Measurements from ENCODE around the gene IL13.

The IL13 gene

GRCh38 chr5:132644177-132644576 is 13.8 kb upstream of the IL13 start:
- DNase-seq (ENCODE audit: insufficient read length, low spot score) (no peak), FAIRE-seq (no peak)
- no peak for TF ChIP-seq POLR2A (IDR thresholded peaks at IDR 0.05; ENCODE audit: low read depth, low read length)

- no peak for FAIRE-seq
- no peak for DNase-seq (ENCODE audit: insufficient read length, low spot score)
- TF ChIP-seq POLR2A (IDR thresholded peaks at IDR 0.05; ENCODE audit: low read depth, low read length): no peak
Observed at GRCh38 chr5:132646583-132647266, 11.2 kb upstream of the IL13 start.

GRCh38 chr5:132647473-132647872 is 10.5 kb upstream of the IL13 start:
- no peak for TF ChIP-seq POLR2A (IDR thresholded peaks at IDR 0.05; ENCODE audit: low read depth, low read length)
- no peak for DNase-seq (ENCODE audit: insufficient read length, low spot score)
- no peak for FAIRE-seq

GRCh38 chr5:132648355-132648754 is 9.6 kb upstream of the IL13 start:
- DNase-seq (ENCODE audit: insufficient read length, low spot score): no peak
- FAIRE-seq: no peak
- TF ChIP-seq POLR2A (IDR thresholded peaks at IDR 0.05; ENCODE audit: low read depth, low read length): no peak

GRCh38 chr5:132651838-132652469 is 6.0 kb upstream of the IL13 start:
- no peak for FAIRE-seq
- no peak for TF ChIP-seq POLR2A (IDR thresholded peaks at IDR 0.05; ENCODE audit: low read depth, low read length)
- DNase-seq (ENCODE audit: insufficient read length, low spot score): no peak

- DNase-seq (ENCODE audit: insufficient read length, low spot score) (no peak), FAIRE-seq (no peak)
- TF ChIP-seq POLR2A (IDR thresholded peaks at IDR 0.05; ENCODE audit: low read depth, low read length): no peak
Observed at GRCh38 chr5:132653716-132654115, 4.3 kb upstream of the IL13 start.

- DNase-seq (ENCODE audit: insufficient read length, low spot score): no peak
- no peak for TF ChIP-seq POLR2A (IDR thresholded peaks at IDR 0.05; ENCODE audit: low read depth, low read length)
- FAIRE-seq: no peak
Observed at GRCh38 chr5:132655821-132656773, 1.9 kb upstream of the IL13 start.

GRCh38 chr5:132656774-132657355 is 1.1 kb upstream of the IL13 start:
- no peak for DNase-seq (ENCODE audit: insufficient read length, low spot score)
- no peak for FAIRE-seq
- TF ChIP-seq POLR2A (IDR thresholded peaks at IDR 0.05; ENCODE audit: low read depth, low read length): no peak

GRCh38 chr5:132658381-132659302 is 669 bp downstream of the IL13 start:
- no peak for TF ChIP-seq POLR2A (IDR thresholded peaks at IDR 0.05; ENCODE audit: low read depth, low read length)
- no peak for DNase-seq (ENCODE audit: insufficient read length, low spot score)
- no peak for FAIRE-seq

- TF ChIP-seq POLR2A (IDR thresholded peaks at IDR 0.05; ENCODE audit: low read depth, low read length): no peak
- FAIRE-seq (no peak), DNase-seq (ENCODE audit: insufficient read length, low spot score) (no peak)
Observed at GRCh38 chr5:132659598-132660493, 1.9 kb downstream of the IL13 start.

GRCh38 chr5:132661231-132662003 is 3.4 kb downstream of the IL13 start:
- TF ChIP-seq POLR2A (IDR thresholded peaks at IDR 0.05; ENCODE audit: low read depth, low read length): no peak
- DNase-seq (ENCODE audit: insufficient read length, low spot score) (no peak), FAIRE-seq (no peak)
